ENCODE data around the gene ROGDI. TPM values are rescaled to one million over a fixed set of nuclear protein-coding genes. Genes with fewer than 3 reads are reported as not detected.

The ROGDI gene
- total and polyA plus RNA-seq, 2 experiments from 2014 or later, result 21.2 to 48.2 TPM

DNA sequence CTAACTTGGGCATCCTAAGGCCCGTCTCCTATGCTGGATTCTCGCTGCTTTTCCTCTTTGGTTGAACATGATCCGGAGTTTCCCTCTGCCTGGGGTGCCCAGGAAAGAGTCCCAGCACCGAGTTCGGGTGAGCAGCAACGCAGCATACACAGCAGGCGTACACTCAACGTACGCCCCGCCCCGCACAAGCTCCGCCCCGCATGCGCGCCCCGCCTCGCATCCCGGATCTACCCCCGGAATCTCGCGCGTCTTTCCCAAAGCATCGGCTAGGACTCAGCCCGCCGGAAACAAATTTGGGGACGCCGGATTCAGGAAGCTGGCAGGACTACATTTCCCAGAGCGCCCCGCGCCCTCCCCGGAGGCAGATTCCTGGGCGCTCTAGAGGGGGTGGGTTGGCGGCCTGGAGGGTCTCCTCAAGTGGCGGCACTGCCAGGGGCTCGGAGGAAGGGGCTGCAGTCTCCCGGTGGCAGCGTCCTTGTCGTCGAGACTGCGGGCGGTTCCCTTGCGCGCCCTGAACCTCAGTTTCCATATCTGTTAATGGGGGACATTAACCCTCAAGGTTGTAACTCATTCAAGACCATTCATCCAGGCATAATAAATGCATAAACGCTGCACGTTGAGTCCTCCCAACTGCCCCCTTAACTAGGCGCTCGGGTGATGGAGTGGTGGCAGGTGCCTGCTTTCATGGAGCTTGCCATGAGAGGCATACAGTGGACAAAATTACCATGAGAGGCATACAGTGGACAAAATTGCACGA lies 33.7 kb downstream of the ROGDI start:
- DNase-seq (ENCODE audit: low spot score), result peak; percentile 97
- Histone ChIP-seq H3K4me2 (peak overlapping the region; percentile 83), H3K9me2 (replicated peaks; ENCODE audit: insufficient read depth) (no peaks in the 10 kb centered on the region), H4K20me1 (ENCODE audit: insufficient read depth, poor library complexity, severe bottlenecking) (no peaks in the 10 kb centered on the region), H3K4me1 (ENCODE audit: insufficient read depth) (no peaks in the 10 kb centered on the region), H3K79me2 (peaks cover 28% of the 10 kb centered on the region), H3K27me3 (no peaks in the 10 kb centered on the region), H3K9me3 (ENCODE audit: low read depth) (no peaks in the 10 kb centered on the region), H3K36me3 (replicated peaks; ENCODE audit: insufficient read depth, low read depth) (no peaks in the 10 kb centered on the region), H3K27ac (peak overlapping the region; percentile 84), H2AFZ (peak overlapping the region; percentile 82), H3K4me3 (peak overlapping the region; percentile 66)
- 6% methylated on average over 48 of the region's 48 CpGs for WGBS (ENCODE audit: low lambda C conversion rate, missing lambda C conversion rate)
- TF ChIP-seq, protein P1, sequence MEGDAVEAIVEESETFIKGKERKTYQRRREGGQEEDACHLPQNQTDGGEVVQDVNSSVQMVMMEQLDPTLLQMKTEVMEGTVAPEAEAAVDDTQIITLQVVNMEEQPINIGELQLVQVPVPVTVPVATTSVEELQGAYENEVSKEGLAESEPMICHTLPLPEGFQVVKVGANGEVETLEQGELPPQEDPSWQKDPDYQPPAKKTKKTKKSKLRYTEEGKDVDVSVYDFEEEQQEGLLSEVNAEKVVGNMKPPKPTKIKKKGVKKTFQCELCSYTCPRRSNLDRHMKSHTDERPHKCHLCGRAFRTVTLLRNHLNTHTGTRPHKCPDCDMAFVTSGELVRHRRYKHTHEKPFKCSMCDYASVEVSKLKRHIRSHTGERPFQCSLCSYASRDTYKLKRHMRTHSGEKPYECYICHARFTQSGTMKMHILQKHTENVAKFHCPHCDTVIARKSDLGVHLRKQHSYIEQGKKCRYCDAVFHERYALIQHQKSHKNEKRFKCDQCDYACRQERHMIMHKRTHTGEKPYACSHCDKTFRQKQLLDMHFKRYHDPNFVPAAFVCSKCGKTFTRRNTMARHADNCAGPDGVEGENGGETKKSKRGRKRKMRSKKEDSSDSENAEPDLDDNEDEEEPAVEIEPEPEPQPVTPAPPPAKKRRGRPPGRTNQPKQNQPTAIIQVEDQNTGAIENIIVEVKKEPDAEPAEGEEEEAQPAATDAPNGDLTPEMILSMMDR (IDR thresholded peaks at IDR 0.05; ENCODE audit: poor library complexity), result no peak
- TF ChIP-seq EZH2 (IDR thresholded peaks at IDR 0.05; ENCODE audit: borderline replicate concordance) (no peak), EZH2phosphoT487 (IDR thresholded peaks at IDR 0.05; ENCODE audit: low read depth, severe bottlenecking, unreplicated experiment) (no peak)

DNA sequence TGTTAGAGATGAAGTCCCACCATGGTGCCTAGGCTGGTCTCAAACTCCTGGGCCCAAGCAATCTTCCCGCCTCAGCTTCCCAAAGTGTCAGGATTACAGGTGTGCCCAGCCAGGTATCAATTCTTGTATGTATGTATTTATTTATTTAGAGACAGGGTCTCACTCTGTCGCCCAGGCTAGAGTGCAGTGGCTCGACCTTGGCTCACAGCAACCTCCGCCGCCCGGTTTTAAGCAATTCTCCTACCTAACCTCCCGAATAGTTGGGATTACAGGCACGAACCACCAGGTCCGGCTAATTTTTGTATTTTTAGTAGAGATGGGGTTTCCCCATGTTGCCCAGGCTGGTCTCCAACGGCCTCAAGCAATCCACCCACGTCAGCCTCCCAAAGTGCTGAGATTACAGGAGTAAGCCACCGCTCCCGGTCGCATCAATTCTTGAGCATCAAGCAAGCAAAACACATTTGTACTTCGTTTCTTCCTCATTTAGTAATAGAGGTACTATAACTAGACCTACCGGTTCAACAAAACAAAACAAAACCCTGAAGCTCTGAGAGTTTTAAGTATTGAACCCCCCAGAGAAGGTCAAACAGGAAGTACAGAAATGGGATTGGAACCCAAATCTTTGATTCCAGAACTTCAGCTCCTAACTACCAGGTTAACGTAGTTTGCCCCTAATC lies 34.4 kb downstream of the ROGDI start:
- TF ChIP-seq, protein P1 (IDR thresholded peaks at IDR 0.05; ENCODE audit: poor library complexity), result no peak
- no peak for TF ChIP-seq EZH2phosphoT487 (IDR thresholded peaks at IDR 0.05; ENCODE audit: low read depth, severe bottlenecking, unreplicated experiment)
- 80% methylated on average over 17 of the region's 17 CpGs for WGBS (ENCODE audit: low lambda C conversion rate, missing lambda C conversion rate)
- H2AFZ ChIP-seq, result peak overlapping the region; percentile 82

DNA sequence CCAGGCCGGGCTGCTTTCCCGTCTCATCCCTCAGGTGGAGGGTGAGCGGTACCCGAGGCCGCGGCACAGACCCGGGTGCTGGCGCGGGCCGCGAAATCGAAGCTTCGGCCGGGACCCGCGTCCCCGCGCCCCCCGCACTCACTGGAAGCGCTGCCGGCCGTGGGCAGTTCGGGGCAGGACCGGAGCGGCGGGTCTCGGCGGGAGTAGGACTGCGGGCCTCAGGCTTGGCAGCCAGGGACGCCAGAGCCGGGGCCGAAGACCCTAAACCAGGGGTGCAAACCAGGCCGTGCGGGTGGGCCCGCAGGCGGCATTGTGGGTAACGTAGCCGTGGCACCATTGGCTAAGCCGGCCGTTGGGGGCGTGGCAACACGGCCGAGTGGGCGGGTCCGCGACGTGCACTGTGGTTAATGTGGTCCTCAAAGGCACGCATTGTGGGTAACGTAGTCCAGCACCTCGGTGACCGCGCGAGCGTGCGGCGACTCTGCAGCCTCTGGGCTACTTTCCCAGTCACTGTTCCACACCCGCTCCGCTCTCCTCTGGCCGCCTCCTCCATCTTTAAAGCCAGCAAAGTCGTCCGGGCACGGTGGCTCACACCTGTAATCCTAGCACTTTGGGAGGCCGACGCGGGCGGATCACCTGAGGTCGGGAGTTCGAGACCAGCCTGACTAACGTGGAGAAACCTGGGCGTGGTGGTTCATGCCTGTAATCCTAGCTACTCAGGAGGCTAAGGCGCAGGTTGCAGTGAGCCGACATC lies 35.4 kb downstream of the ROGDI start, which contains the start of gene ZNF500:
Gene ZNF500 (minus strand): TSS at position 288 of the 754 bp plus-strand sequence. CDS start 1,184 bp downstream, outside the sequence.
- TF ChIP-seq EZH2 (IDR thresholded peaks at IDR 0.05; ENCODE audit: borderline replicate concordance) (no peak), EZH2phosphoT487 (IDR thresholded peaks at IDR 0.05; ENCODE audit: low read depth, severe bottlenecking, unreplicated experiment) (no peak)
- TF ChIP-seq, protein P1 (IDR thresholded peaks at IDR 0.05; ENCODE audit: poor library complexity), result no peak
- Histone ChIP-seq H3K4me3 (peak within 1 kb of the TSS; percentile 92), H3K9me3 (ENCODE audit: low read depth) (no peaks in the 10 kb centered on the region), H3K9me2 (replicated peaks; ENCODE audit: insufficient read depth) (no peaks in the 10 kb centered on the region), H2AFZ (peak within 1 kb of the TSS; percentile 89), H3K36me3 (replicated peaks; ENCODE audit: insufficient read depth, low read depth) (no peaks in the 10 kb centered on the region), H3K27me3 (no peaks in the 10 kb centered on the region), H3K27ac (peak within 1 kb of the TSS; percentile 84), H4K20me1 (ENCODE audit: insufficient read depth, poor library complexity, severe bottlenecking) (no peaks in the 10 kb centered on the region), H3K79me2 (peaks cover 31% of the 10 kb centered on the region), H3K4me1 (ENCODE audit: insufficient read depth) (no peaks in the 10 kb centered on the region), H3K4me2 (peak within 1 kb of the TSS; percentile 89)
- 8% methylated on average over 68 of the region's 72 CpGs for WGBS (ENCODE audit: low lambda C conversion rate, missing lambda C conversion rate)
- DNase-seq (ENCODE audit: low spot score), result peak; percentile 98

More for the DNA sequence above, 34.4 kb downstream of the ROGDI start:
- Histone ChIP-seq H3K36me3 (replicated peaks; ENCODE audit: insufficient read depth, low read depth) (no peaks in the 10 kb centered on the region), H3K4me2 (peak overlapping the region; percentile 83), H3K79me2 (peaks cover 31% of the 10 kb centered on the region), H3K4me1 (ENCODE audit: insufficient read depth) (no peaks in the 10 kb centered on the region), H3K27me3 (no peaks in the 10 kb centered on the region), H3K4me3 (no peak overlapping the region), H3K27ac (peak overlapping the region; percentile 84), H3K9me3 (ENCODE audit: low read depth) (no peaks in the 10 kb centered on the region), H4K20me1 (ENCODE audit: insufficient read depth, poor library complexity, severe bottlenecking) (no peaks in the 10 kb centered on the region), H3K9me2 (replicated peaks; ENCODE audit: insufficient read depth) (no peaks in the 10 kb centered on the region)
- DNase-seq (ENCODE audit: low spot score), result no peak

Measured in hepatocyte (in vitro differentiated cells).